GM19328 (cell line): ENCODE results near the gene TPCN1.

ENCODE experiments used
- ATAC-seq: cut with Tn5 transposase; IDR thresholded peaks from one replicate; pipeline ENCODE4 v1.9.1; 2021; ENCODE audit warnings: mild to moderate bottlenecking, moderate library complexity; ENCODE audit not compliant: unreplicated experiment

Gene TPCN1

GRCh38 chr12:113332688-113333417 is 111.6 kb downstream of the TPCN1 start:
- no peak for ATAC-seq

DNA sequence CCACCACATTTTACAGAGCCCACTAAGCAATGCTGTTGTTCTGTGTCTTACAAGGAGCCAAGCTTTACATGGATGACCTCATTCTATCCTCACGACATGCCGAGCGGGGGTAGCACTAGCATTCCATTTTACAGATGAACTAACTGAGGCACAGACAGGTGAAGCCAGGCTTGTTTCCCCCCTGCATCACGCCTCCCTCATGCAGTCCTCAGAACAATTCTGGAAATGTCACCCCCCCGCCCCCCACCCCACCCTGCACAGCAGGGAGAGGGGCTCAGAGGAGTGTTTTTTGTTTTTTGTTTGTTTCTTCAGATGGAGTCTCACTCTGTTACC is 112.1 kb downstream of the TPCN1 start:
- no peak for ATAC-seq

DNA sequence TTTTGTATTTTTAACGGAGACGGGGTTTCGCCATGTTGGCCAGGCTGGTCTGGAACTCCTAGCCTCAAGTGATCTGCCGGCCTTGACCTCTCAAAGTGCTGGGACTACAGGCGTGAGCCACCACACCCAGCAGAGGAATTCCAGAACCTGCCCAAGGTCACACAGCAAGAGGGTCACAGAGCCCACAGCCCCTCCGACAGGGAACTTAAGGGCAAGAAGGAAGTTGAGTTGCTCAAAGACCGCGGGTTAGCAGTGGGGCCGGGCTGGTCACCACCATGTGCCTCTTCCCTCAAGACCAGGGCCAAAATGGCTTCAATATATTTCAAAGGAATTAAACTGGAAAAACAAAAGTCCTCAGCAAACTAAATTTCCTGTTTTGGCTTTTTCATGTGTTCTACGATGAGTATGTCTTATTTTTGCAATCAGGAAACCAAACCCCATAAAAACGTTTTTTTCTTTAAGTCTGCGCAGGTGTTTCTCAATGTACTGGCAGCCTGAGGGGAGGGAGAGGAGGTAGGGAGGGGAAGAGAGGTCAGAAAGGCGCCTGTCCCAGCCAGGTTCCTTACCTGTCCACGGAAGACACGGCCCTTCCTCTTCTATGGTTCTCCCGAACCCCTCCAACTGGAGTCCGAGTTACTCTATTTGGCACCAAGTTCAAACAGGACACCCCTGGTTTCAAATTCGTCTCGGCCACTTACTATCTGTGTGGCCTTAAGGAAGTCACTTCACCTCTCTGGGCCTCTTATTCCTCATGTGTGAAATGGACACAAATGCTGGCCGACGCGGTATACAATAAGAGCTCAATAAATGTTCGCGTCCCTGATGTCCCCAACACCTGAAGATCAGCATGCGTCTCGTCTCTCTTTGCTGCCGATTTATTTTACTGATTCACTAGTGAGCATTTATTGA is 112.9 kb downstream of the TPCN1 start:
- no peak for ATAC-seq

- peak; percentile 96 for ATAC-seq
Observed at GRCh38 chr12:113334786-113335539, 113.7 kb downstream of the TPCN1 start, which contains the start of gene SLC8B1. SLC8B1 (minus strand) TSS chr12:113335109; CDS start chr12:113332878, 2,231 bp downstream.

DNA sequence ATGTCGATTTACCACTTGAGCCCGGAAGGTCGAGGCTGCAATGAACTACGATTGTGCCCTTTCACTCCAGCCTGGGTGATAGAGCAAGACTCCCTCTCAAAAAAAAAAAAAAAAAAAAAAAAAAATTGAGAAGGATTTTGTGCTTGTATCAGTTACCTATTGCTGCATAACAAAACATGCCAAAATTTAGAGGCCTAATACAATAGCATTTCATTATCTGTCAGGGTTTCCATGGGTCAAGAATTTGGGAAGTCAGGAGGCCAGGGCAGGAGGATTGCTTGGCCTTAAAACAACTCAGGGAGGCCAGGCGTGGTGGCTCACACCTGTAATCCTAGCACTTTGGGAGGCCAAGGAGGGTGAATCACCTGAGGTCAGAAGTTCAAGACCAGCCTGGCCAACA is 118.3 kb downstream of the TPCN1 start:
- ATAC-seq = no peak

- ATAC-seq = no peak
Observed at GRCh38 chr12:113340061-113340460, 118.8 kb downstream of the TPCN1 start.

- ATAC-seq = no peak
Observed at GRCh38 chr12:113341535-113341934, 120.3 kb downstream of the TPCN1 start.

DNA sequence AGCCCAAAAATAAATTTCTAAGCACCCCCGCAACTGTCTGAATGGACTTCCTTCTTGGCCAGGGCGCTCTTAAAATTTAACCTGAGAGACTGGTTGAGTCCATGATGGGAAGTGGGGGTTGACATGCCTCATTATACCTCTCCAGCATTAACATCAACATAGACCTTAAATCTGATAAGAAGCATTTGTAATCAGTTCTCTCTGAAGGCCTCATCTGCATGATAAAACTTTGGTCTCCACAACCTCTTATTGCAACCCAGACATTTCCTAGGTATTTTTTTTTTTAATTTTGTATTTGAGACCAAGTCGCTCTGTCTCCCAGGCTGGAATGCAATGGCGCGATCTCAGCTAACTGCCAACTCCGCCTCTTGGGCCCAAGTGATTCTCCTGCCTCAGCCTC is 124.1 kb downstream of the TPCN1 start:
- ATAC-seq = no peak

GRCh38 chr12:113346353-113346752 is 125.1 kb downstream of the TPCN1 start:
- ATAC-seq = no peak

- ATAC-seq = no peak
Observed at GRCh38 chr12:113347107-113347506, 125.8 kb downstream of the TPCN1 start.

DNA sequence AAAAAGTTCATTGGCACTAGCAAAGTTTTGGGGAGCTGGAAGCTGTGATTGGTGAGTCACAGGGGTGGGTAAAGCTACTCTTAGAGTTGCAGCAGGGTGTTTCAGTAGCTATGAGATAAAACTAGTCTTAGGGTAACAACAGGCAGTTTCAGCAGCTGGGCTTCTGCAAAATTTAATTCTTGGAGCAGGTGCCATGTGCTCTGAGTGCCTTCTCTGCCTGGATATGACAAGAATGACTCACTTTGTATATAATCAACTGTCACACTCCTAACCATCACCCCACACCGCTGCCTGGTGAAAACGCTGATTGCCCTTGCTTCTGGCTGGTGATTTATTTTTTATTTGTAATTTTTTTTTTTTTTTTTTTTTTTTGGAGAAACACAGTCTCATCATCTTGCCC is 126.6 kb downstream of the TPCN1 start:
- ATAC-seq = no peak
